HepG2 (cell line): ENCODE measurements around the gene LGR6. TPM values are rescaled to one million over a fixed set of nuclear protein-coding genes. Genes with fewer than 3 reads are reported as not detected.

Experiments
- CHCHD3 ChIP-seq: sonication (generic); formaldehyde crosslinking; IDR thresholded peaks from 2 replicates; pipeline ENCODE4 v1.8.0; 2022; ENCODE audit warnings: mild to moderate bottlenecking, missing genetic modification reagents, moderate library complexity
- HMG20B ChIP-seq: conservative IDR thresholded peaks from 2 replicates; pipeline ENCODE4 v1.6.1; 2016; ENCODE audit warnings: missing genetic modification reagents, missing compliant biosample characterization
- HOXA7 ChIP-seq: sonication (generic); formaldehyde crosslinking; IDR thresholded peaks from 2 replicates; pipeline ENCODE4 v1.8.1; 2022; ENCODE audit warnings: mild to moderate bottlenecking, missing genetic modification reagents, moderate library complexity
- KLF15 ChIP-seq: sonication (generic); formaldehyde crosslinking; IDR thresholded peaks from 2 replicates; pipeline ENCODE4 v1.8.1; 2023; ENCODE audit warnings: borderline replicate concordance, mild to moderate bottlenecking, inconsistent platforms, missing genetic modification reagents, mixed read lengths
- KLF16 ChIP-seq, 2 experiments: sonication (generic) in 1 of 2; formaldehyde crosslinking in 1 of 2; IDR thresholded peaks; 2 replicates each; pipeline versions ENCODE4 v1.6.1 to v1.8.0; 2016 to 2023; ENCODE audit warnings: missing genetic modification reagents in 2 of 2, missing compliant biosample characterization in 1 of 2
- MAFF ChIP-seq: IDR thresholded peaks from 2 replicates; pipeline ENCODE4 v1.6.1; 2011; ENCODE audit warnings: low read depth, low read length, improper control_type of control experiment
- NONO ChIP-seq, 2 experiments: fragments of 450-650 bp in 1 of 2; sonication (generic) in 1 of 2; formaldehyde crosslinking in 1 of 2; IDR thresholded peaks in 1 of 2; conservative IDR thresholded peaks in 1 of 2; 2 replicates each; pipeline versions ENCODE4 v1.6.1 to v1.8.0; 2017 to 2022; ENCODE audit warnings: mild to moderate bottlenecking in 1 of 2, missing genetic modification reagents in 1 of 2, moderate library complexity in 1 of 2
- ZNF446 ChIP-seq: sonication (generic); formaldehyde crosslinking; IDR thresholded peaks from 2 replicates; pipeline ENCODE4 v1.5.0; 2020; ENCODE audit warnings: mild to moderate bottlenecking, missing genetic modification reagents
- ZNF577 ChIP-seq: sonication (generic); formaldehyde crosslinking; IDR thresholded peaks from 2 replicates; pipeline ENCODE4 v1.4.0; 2020; ENCODE audit warnings: mild to moderate bottlenecking, low read depth, missing genetic modification reagents, borderline replicate concordance
- polyA plus RNA-seq, 8 experiments: library from polyadenylated mRNA; depleted of rRNA in 3 of 8; stranded (reverse) in 7 of 8; unstranded in 1 of 8; fragments of >200 nt; fragmentation: Illumina TruSeq in 4 of 8; extraction: Trizol in 4 of 8; gene quantifications; 2 replicates each; pipeline versions ENCODE4 v1.2.1 to v1.2.3, GENCODE V29; 2011 to 2016; ENCODE audit warnings: low read depth in 4 of 8, missing spikeins in 1 of 8, mixed read lengths in 1 of 8; ENCODE audit not compliant: insufficient read depth in 1 of 8
- total RNA-seq, 5 experiments: library from RNA; depleted of rRNA; stranded (reverse); fragments of >200 nt; fragmentation: Illumina TruSeq; extraction: Trizol; gene quantifications; 2 replicates each; pipeline ENCODE4 v1.2.3, GENCODE V29; 2016; ENCODE audit warnings: low read depth in 1 of 5
- TF ChIP-seq, protein P1 (sequence below), 2 experiments: sonication (generic) in 1 of 2; formaldehyde crosslinking in 1 of 2; IDR thresholded peaks; 2 replicates each; pipeline versions ENCODE4 v1.6.1 to v1.9.0; 2014 to 2022; ENCODE audit warnings: antibody characterized with exemption in 1 of 2, borderline replicate concordance in 1 of 2, inconsistent platforms in 1 of 2, low read depth in 1 of 2, missing genetic modification reagents in 1 of 2
- TF ChIP-seq, protein P2 (sequence below): sonication (generic); formaldehyde crosslinking; IDR thresholded peaks from 2 replicates; pipeline ENCODE4 v1.4.0; 2020; ENCODE audit warnings: low read depth, missing genetic modification reagents
- TF ChIP-seq, protein P3 (sequence below): sonication (generic); formaldehyde crosslinking; IDR thresholded peaks from 2 replicates; pipeline ENCODE4 v1.5.1; 2020; ENCODE audit warnings: mild to moderate bottlenecking, missing genetic modification reagents, moderate library complexity

Gene LGR6
- total and polyA plus RNA-seq, 2 of the 13 experiments (the other 11 are each of a cell fraction or from before 2014, with no cell fraction given) = 0.07 TPM; not detected in 1

DNA sequence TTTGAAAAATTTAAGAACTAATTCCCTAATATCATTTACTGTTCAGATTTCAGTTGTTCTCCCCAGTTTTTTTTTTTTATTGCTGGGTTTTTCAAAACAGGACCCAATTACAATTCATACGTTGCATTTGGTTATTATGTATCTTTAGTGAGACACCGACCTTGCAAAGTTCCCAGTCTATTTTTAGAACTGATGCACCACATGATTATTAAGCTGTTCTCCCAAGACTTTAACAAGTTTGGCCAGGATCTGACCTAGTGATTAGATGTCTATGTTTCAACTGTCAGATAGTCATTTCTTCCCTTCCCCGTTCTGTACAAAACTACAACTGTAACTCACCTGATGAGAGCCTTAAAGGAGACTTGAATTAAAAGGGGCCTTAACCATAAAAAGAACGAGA lies 140.3 kb downstream of the LGR6 start (continued):
- TF ChIP-seq, protein P1, sequence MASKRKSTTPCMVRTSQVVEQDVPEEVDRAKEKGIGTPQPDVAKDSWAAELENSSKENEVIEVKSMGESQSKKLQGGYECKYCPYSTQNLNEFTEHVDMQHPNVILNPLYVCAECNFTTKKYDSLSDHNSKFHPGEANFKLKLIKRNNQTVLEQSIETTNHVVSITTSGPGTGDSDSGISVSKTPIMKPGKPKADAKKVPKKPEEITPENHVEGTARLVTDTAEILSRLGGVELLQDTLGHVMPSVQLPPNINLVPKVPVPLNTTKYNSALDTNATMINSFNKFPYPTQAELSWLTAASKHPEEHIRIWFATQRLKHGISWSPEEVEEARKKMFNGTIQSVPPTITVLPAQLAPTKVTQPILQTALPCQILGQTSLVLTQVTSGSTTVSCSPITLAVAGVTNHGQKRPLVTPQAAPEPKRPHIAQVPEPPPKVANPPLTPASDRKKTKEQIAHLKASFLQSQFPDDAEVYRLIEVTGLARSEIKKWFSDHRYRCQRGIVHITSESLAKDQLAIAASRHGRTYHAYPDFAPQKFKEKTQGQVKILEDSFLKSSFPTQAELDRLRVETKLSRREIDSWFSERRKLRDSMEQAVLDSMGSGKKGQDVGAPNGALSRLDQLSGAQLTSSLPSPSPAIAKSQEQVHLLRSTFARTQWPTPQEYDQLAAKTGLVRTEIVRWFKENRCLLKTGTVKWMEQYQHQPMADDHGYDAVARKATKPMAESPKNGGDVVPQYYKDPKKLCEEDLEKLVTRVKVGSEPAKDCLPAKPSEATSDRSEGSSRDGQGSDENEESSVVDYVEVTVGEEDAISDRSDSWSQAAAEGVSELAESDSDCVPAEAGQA (IDR thresholded peaks at IDR 0.05; ENCODE audit: low read depth) = no peak
- TF ChIP-seq, protein P1 (CRISPR knock-in tag; IDR thresholded peaks at IDR 0.05; ENCODE audit: borderline replicate concordance) = no peak
- TF ChIP-seq, protein P2, sequence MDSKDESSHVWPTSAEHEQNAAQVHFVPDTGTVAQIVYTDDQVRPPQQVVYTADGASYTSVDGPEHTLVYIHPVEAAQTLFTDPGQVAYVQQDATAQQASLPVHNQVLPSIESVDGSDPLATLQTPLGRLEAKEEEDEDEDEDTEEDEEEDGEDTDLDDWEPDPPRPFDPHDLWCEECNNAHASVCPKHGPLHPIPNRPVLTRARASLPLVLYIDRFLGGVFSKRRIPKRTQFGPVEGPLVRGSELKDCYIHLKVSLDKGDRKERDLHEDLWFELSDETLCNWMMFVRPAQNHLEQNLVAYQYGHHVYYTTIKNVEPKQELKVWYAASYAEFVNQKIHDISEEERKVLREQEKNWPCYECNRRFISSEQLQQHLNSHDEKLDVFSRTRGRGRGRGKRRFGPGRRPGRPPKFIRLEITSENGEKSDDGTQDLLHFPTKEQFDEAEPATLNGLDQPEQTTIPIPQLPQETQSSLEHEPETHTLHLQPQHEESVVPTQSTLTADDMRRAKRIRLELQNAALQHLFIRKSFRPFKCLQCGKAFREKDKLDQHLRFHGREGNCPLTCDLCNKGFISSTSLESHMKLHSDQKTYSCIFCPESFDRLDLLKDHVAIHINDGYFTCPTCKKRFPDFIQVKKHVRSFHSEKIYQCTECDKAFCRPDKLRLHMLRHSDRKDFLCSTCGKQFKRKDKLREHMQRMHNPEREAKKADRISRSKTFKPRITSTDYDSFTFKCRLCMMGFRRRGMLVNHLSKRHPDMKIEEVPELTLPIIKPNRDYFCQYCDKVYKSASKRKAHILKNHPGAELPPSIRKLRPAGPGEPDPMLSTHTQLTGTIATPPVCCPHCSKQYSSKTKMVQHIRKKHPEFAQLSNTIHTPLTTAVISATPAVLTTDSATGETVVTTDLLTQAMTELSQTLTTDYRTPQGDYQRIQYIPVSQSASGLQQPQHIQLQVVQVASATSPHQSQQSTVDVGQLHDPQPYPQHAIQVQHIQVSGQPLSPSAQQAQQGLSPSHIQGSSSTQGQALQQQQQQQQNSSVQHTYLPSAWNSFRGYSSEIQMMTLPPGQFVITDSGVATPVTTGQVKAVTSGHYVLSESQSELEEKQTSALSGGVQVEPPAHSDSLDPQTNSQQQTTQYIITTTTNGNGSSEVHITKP (CRISPR knock-in tag) = no peak
- TF ChIP-seq, protein P3, sequence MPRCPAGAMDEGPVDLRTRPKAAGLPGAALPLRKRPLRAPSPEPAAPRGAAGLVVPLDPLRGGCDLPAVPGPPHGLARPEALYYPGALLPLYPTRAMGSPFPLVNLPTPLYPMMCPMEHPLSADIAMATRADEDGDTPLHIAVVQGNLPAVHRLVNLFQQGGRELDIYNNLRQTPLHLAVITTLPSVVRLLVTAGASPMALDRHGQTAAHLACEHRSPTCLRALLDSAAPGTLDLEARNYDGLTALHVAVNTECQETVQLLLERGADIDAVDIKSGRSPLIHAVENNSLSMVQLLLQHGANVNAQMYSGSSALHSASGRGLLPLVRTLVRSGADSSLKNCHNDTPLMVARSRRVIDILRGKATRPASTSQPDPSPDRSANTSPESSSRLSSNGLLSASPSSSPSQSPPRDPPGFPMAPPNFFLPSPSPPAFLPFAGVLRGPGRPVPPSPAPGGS (CRISPR knock-in tag) = no peak
- TF ChIP-seq CHCHD3 (CRISPR knock-in tag) = no peak
- no peak for TF ChIP-seq ZNF577 (CRISPR knock-in tag)
- no peak for TF ChIP-seq HMG20B (CRISPR knock-in tag)
- TF ChIP-seq KLF15 (CRISPR knock-in tag) = no peak
- TF ChIP-seq HOXA7 = no peak
- no peak for TF ChIP-seq KLF16 (CRISPR knock-in tag; IDR thresholded peaks at IDR 0.05)
- no peak for TF ChIP-seq MAFF
- no peak for TF ChIP-seq NONO (IDR thresholded peaks at IDR 0.05)
- no peak for TF ChIP-seq NONO (CRISPR knock-in tag; conservative IDR thresholded peaks at IDR 0.05)
- TF ChIP-seq ZNF446 (CRISPR knock-in tag) = no peak
